Neuronal stem cell (in vitro differentiated cells): Measurements from ENCODE around the gene CRYGB.
"Not testable (repeated sequence)": the region's sequence is repeated elsewhere in the genome, so short reads cannot be mapped to it uniquely, and the experiment has no call there.

Source experiments
- DNase-seq: peaks from one replicate; pipeline ENCODE4 v3.0.0-alpha.2; 2013; ENCODE audit warnings: low spot score
- H2AFZ ChIP-seq: one replicate; pipeline ENCODE4 v1.6.1; 2013; ENCODE audit warnings: mild to moderate bottlenecking, low read length, inconsistent platforms
- H2AK5ac ChIP-seq: 2 replicates; pipeline ENCODE4 v1.6.1; 2013; ENCODE audit warnings: low read depth, mild to moderate bottlenecking, inconsistent platforms, low read length, moderate library complexity, mixed read lengths
- H2BK120ac ChIP-seq: 2 replicates; pipeline ENCODE4 v1.6.1; 2013; ENCODE audit warnings: low read depth, mild to moderate bottlenecking, inconsistent platforms, low read length, moderate library complexity, mixed read lengths
- H2BK12ac ChIP-seq: one replicate; pipeline ENCODE4 v1.6.1; 2013; ENCODE audit warnings: low read length, inconsistent platforms
- H2BK15ac ChIP-seq: 2 replicates; pipeline ENCODE4 v1.6.1; 2013; ENCODE audit warnings: mild to moderate bottlenecking, low read length, inconsistent platforms, mixed read lengths
- H2BK5ac ChIP-seq: one replicate; pipeline ENCODE4 v1.6.1; 2013; ENCODE audit warnings: inconsistent platforms, mild to moderate bottlenecking, low read length, moderate library complexity
- H3K14ac ChIP-seq: one replicate; pipeline ENCODE4 v1.6.1; 2013; ENCODE audit warnings: low read length, inconsistent platforms
- H3K18ac ChIP-seq: 2 replicates; pipeline ENCODE4 v1.6.1; 2013; ENCODE audit warnings: low read length, inconsistent platforms
- H3K23ac ChIP-seq: 2 replicates; pipeline ENCODE4 v1.6.1; 2013; ENCODE audit warnings: low read depth, mild to moderate bottlenecking, mixed read lengths, low read length, inconsistent platforms; ENCODE audit not compliant: poor library complexity
- H3K27ac ChIP-seq: replicated peaks from 3 replicates; pipeline ENCODE4 v1.5.1; 2013; ENCODE audit warnings: low read length, inconsistent platforms
- H3K27me3 ChIP-seq, 3 experiments: 2 replicates each; pipeline ENCODE4 v1.6.1; 2013; ENCODE audit warnings: low read length in 3 of 3, mild to moderate bottlenecking in 2 of 3, inconsistent platforms in 1 of 3, low read depth in 1 of 3, mixed read lengths in 1 of 3, moderate library complexity in 1 of 3; ENCODE audit not compliant: control insufficient read depth in 3 of 3, insufficient read depth in 3 of 3
- H3K36me3 ChIP-seq, 2 donors: replicated peaks in 1 of 2; 2 replicates each; pipeline ENCODE4 v1.6.1; 2013; ENCODE audit warnings: low read length in 2 of 2; ENCODE audit not compliant: control insufficient read depth in 2 of 2, insufficient read depth in 2 of 2
- H3K4ac ChIP-seq: 2 replicates; pipeline ENCODE4 v1.6.1; 2013; ENCODE audit warnings: inconsistent platforms, mild to moderate bottlenecking, low read length, moderate library complexity
- H3K4me1 ChIP-seq, 2 donors: 1 replicate in 1 of 2; 2 replicates in 1 of 2; pipeline ENCODE4 v1.6.1; 2013; ENCODE audit warnings: low read length in 2 of 2, low read depth in 1 of 2; ENCODE audit not compliant: control insufficient read depth in 2 of 2, insufficient read depth in 1 of 2
- H3K4me2 ChIP-seq: one replicate; pipeline ENCODE4 v1.6.1; 2013; ENCODE audit warnings: mild to moderate bottlenecking, low read length, inconsistent platforms; ENCODE audit not compliant: insufficient read depth, poor library complexity, severe bottlenecking
- H3K4me3 ChIP-seq, 2 donors: 2 replicates each; pipeline ENCODE4 v1.5.1; 2013; ENCODE audit warnings: low read length in 2 of 2, mild to moderate bottlenecking in 2 of 2, inconsistent platforms in 1 of 2, moderate library complexity in 1 of 2
- H3K79me1 ChIP-seq: one replicate; pipeline ENCODE4 v1.6.1; 2013; ENCODE audit warnings: low read depth, mild to moderate bottlenecking, inconsistent platforms, low read length, moderate library complexity
- H3K9ac ChIP-seq: one replicate; pipeline ENCODE4 v1.6.1; 2013; ENCODE audit warnings: mild to moderate bottlenecking, low read depth, low read length, inconsistent platforms; ENCODE audit not compliant: poor library complexity
- H3K9me3 ChIP-seq, 2 donors: replicated peaks in 1 of 2; 2 replicates each; pipeline versions ENCODE3 to v1.6.1; 2013; ENCODE audit warnings: low read length in 2 of 2, mild to moderate bottlenecking in 2 of 2, inconsistent platforms in 1 of 2, low read depth in 1 of 2, mixed read lengths in 1 of 2, moderate library complexity in 1 of 2; ENCODE audit not compliant: control insufficient read depth in 2 of 2, insufficient read depth in 1 of 2
- H4K8ac ChIP-seq: one replicate; pipeline ENCODE4 v1.6.1; 2013; ENCODE audit warnings: low read depth, mild to moderate bottlenecking, inconsistent platforms, low read length, moderate library complexity
- H4K91ac ChIP-seq: one replicate; pipeline ENCODE4 v1.6.1; 2013; ENCODE audit warnings: low read length, low read depth, mild to moderate bottlenecking, inconsistent platforms; ENCODE audit not compliant: poor library complexity
- WGBS, 2 donors: extraction: QIAGEN DNeasy Blood & Tissue Kit; methylation state at CpG; one replicate each; pipeline ENCODE4 v1.1.7; 2013; ENCODE audit warnings: missing lambda C conversion rate in 2 of 2, mixed read lengths in 1 of 2; ENCODE audit not compliant: insufficient read length in 2 of 2, insufficient replicate concordance in 1 of 2; ENCODE audit errors: extremely low coverage in 2 of 2; 5-methylcytosine and 5-hydroxymethylcytosine counted together

Gene CRYGB

GRCh38 chr2:208099682-208100470 is 46.1 kb downstream of the CRYGB start:
- Histone ChIP-seq H2AFZ (no peak overlapping the region), H2BK5ac (no peak overlapping the region), H3K4ac (no peak overlapping the region), H3K27ac (no peak overlapping the region), H3K4me3 (no peak overlapping the region), H3K4me2 (no peak overlapping the region), H3K27me3 (no peaks in the 10 kb centered on the region), H3K36me3 (no peaks in the 10 kb centered on the region), H2BK12ac (no peak overlapping the region), H2BK120ac (no peak overlapping the region), H3K14ac (no peak overlapping the region), H3K79me1 (no peaks in the 10 kb centered on the region), H3K4me1 (peaks cover 2% of the 10 kb centered on the region in 2 donors), H2BK15ac (no peak overlapping the region), H3K9ac (no peak overlapping the region), H4K8ac (no peak overlapping the region), H3K9me3 (no peaks in the 10 kb centered on the region), H4K91ac (no peak overlapping the region), H3K23ac (no peak overlapping the region), H3K18ac (no peak overlapping the region), H2AK5ac (no peak overlapping the region)
- DNase-seq = no peak
- WGBS, 2 donors = no CpG with 5 or more reads among the region's 13 CpGs

DNA sequence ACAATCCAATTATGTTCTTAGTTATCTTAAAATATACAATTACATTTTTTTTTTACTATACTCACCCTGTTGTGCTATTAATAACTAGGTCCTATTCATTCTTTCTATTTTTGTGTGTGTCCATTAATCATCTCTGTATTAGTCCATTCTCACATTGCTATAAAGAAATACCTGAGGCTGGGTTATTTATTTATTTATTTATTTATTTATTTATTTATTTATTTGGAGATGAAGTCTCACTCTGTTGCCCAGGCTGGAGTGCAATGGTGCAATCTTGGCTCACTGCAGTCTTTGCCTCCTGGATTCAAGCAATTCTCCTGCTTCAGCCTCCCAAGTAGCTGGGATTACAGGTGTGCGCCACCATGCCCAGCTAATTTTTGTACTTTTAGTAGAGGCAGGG is 47.3 kb downstream of the CRYGB start:
- H2BK15ac ChIP-seq, H2BK120ac ChIP-seq, H3K4me1 ChIP-seq, H3K36me3 ChIP-seq, H4K8ac ChIP-seq, H2AK5ac ChIP-seq, H3K4me3 ChIP-seq, H2AFZ ChIP-seq, H3K79me1 ChIP-seq, H3K4ac ChIP-seq, H3K9me3 ChIP-seq, H3K27ac ChIP-seq, H3K4me2 ChIP-seq, H3K18ac ChIP-seq, DNase-seq, H3K9ac ChIP-seq, H3K23ac ChIP-seq, H4K91ac ChIP-seq, H2BK12ac ChIP-seq, H3K14ac ChIP-seq, H2BK5ac ChIP-seq, H3K27me3 ChIP-seq: not testable (repeated sequence)
- no CpG with 5 or more reads among the region's 1 CpG for WGBS, 2 donors

DNA sequence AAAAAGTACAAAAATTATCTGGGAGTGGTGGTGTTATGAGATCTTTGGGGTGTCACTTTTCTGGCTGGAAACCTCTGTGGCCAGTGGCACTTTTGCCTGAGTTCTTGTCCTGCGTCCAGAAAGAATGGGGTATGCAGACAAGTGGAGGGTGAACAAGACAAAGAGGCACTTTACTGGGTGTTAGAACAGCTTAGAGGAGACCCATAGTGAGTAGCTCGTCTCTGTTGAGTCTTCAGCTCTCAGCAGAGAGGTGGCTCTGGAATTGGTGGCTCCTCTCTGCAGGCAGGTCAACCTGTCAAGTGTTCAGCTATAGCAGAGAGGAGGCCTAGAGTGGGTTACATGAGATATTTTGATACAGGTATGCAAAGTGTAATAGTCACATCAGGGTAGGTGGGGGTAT is 47.7 kb downstream of the CRYGB start:
- no peak overlapping the region for H4K8ac ChIP-seq
- no peak overlapping the region for H2BK15ac ChIP-seq

GRCh38 chr2:208097801-208098200 is 48.2 kb downstream of the CRYGB start:
- DNase-seq = no peak
- Histone ChIP-seq H3K4ac (no peak overlapping the region), H2BK12ac (no peak overlapping the region), H3K79me1 (no peaks in the 10 kb centered on the region), H3K23ac (no peak overlapping the region), H2BK120ac (no peak overlapping the region), H3K27ac (no peak overlapping the region), H3K9me3 (no peaks in the 10 kb centered on the region), H3K4me3 (no peak overlapping the region), H3K4me1 (no peaks in the 10 kb centered on the region), H2AK5ac (no peak overlapping the region), H2BK5ac (no peak overlapping the region), H4K91ac (no peak overlapping the region), H3K9ac (no peak overlapping the region), H3K18ac (no peak overlapping the region), H4K8ac (no peak overlapping the region), H3K14ac (no peak overlapping the region), H3K4me2 (no peak overlapping the region), H3K27me3 (no peaks in the 10 kb centered on the region), H2BK15ac (no peak overlapping the region), H2AFZ (no peak overlapping the region), H3K36me3 (no peaks in the 10 kb centered on the region)
- WGBS, 2 donors = no CpG with 5 or more reads among the region's 5 CpGs

More for the DNA sequence above, 47.7 kb downstream of the CRYGB start:
- no CpG with 5 or more reads among the region's 2 CpGs for whole genome bisulfite sequencing, 2 donors
- no peak overlapping the region for H2AK5ac ChIP-seq
- no peak overlapping the region for H3K4me3 ChIP-seq
- no peak overlapping the region for H3K4ac ChIP-seq
- no peak overlapping the region for H3K18ac ChIP-seq
- no peak overlapping the region for H2AFZ ChIP-seq
- H3K23ac ChIP-seq = no peak overlapping the region
- H3K9ac ChIP-seq = no peak overlapping the region
- H3K27me3 ChIP-seq = no peaks in the 10 kb centered on the region
- H2BK12ac ChIP-seq = no peak overlapping the region
- no peak overlapping the region for H3K27ac ChIP-seq
- H3K36me3 ChIP-seq = no peaks in the 10 kb centered on the region
- no peaks in the 10 kb centered on the region for H3K9me3 ChIP-seq
- no peak overlapping the region for H2BK5ac ChIP-seq
- H4K91ac ChIP-seq = no peak overlapping the region
- H3K79me1 ChIP-seq = no peaks in the 10 kb centered on the region
- H3K4me1 ChIP-seq = no peaks in the 10 kb centered on the region
- H3K4me2 ChIP-seq = no peak overlapping the region
- H3K14ac ChIP-seq = no peak overlapping the region
- H2BK120ac ChIP-seq = no peak overlapping the region
- DNase-seq = no peak
